Neural progenitor cell (in vitro differentiated cells): ENCODE measurements around the gene CATSPER3.

Source experiments
- CTCF ChIP-seq: fragments of 200-600 bp; sonication (generic); IDR thresholded peaks from 2 replicates; pipeline ENCODE4 v1.5.1; 2017; ENCODE audit warnings: antibody characterized with exemption, mild to moderate bottlenecking
- EZH2phosphoT487 ChIP-seq: fragments of 200-600 bp; sonication (generic); IDR thresholded peaks from 2 replicates; pipeline ENCODE4 v1.6.1; 2017; ENCODE audit warnings: antibody characterized with exemption

- TF ChIP-seq CTCF (no peak), EZH2phosphoT487 (no peak)
Measured at GRCh38 chr5:134943547-134943946, 24.2 kb upstream of the CATSPER3 start.
